ENCODE measurements around the gene ZNF778.

Gene ZNF778

GRCh38 chr16:89210904-89211515 lies 6.5 kb upstream of the ZNF778 start:
- H3K4me1 Mint-ChIP-seq (ENCODE audit: low read depth): peaks cover 7% of the 10 kb centered on the region
- H3K36me3 Mint-ChIP-seq (ENCODE audit: low read depth): no peaks in the 10 kb centered on the region
- H3K27ac Mint-ChIP-seq: no peak overlapping the region
- no peak overlapping the region for H3K4me3 Mint-ChIP-seq
- H3K9me3 Mint-ChIP-seq: no peaks in the 10 kb centered on the region
- H3K27me3 Mint-ChIP-seq: peaks cover 16% of the 10 kb centered on the region

- Mint-ChIP-seq H3K36me3 (ENCODE audit: low read depth) (peaks cover 3% of the 10 kb centered on the region), H3K27ac (peak overlapping the region; percentile 85), H3K9me3 (no peaks in the 10 kb centered on the region), H3K27me3 (no peaks in the 10 kb centered on the region), H3K4me1 (ENCODE audit: low read depth) (peaks cover 22% of the 10 kb centered on the region), H3K4me3 (peak overlapping the region; percentile 82)
These were observed 977 bp upstream of the ZNF778 start for GRCh38 chr16:89216315-89217137.

GRCh38 chr16:89217138-89217387 lies 440 bp upstream of the ZNF778 start:
- Mint-ChIP-seq H3K4me3 (peak overlapping the region; percentile 82), H3K36me3 (ENCODE audit: low read depth) (peaks cover 8% of the 10 kb centered on the region), H3K9me3 (no peaks in the 10 kb centered on the region), H3K27ac (peak overlapping the region; percentile 85), H3K4me1 (ENCODE audit: low read depth) (peaks cover 22% of the 10 kb centered on the region), H3K27me3 (no peaks in the 10 kb centered on the region)

GRCh38 chr16:89219365-89219764 lies 1.9 kb downstream of the ZNF778 start:
- Mint-ChIP-seq H3K9me3 (no peaks in the 10 kb centered on the region), H3K4me1 (ENCODE audit: low read depth) (peaks cover 22% of the 10 kb centered on the region), H3K27ac (no peak overlapping the region), H3K4me3 (peak overlapping the region; percentile 66), H3K27me3 (no peaks in the 10 kb centered on the region), H3K36me3 (ENCODE audit: low read depth) (peaks cover 26% of the 10 kb centered on the region)

- no peaks in the 10 kb centered on the region for H3K27me3 Mint-ChIP-seq
- H3K9me3 Mint-ChIP-seq: peaks cover 7% of the 10 kb centered on the region
- no peak overlapping the region for H3K4me3 Mint-ChIP-seq
- peaks cover 49% of the 10 kb centered on the region for H3K36me3 Mint-ChIP-seq (ENCODE audit: low read depth)
- H3K27ac Mint-ChIP-seq: no peak overlapping the region
- H3K4me1 Mint-ChIP-seq (ENCODE audit: low read depth): peaks cover 11% of the 10 kb centered on the region
These were observed 4.1 kb downstream of the ZNF778 start for GRCh38 chr16:89221604-89222003.

GRCh38 chr16:89222931-89223330 lies 5.4 kb downstream of the ZNF778 start:
- H3K9me3 Mint-ChIP-seq: peaks cover 16% of the 10 kb centered on the region
- peaks cover 6% of the 10 kb centered on the region for H3K4me1 Mint-ChIP-seq (ENCODE audit: low read depth)
- no peak overlapping the region for H3K27ac Mint-ChIP-seq
- no peaks in the 10 kb centered on the region for H3K27me3 Mint-ChIP-seq
- H3K4me3 Mint-ChIP-seq: no peak overlapping the region
- H3K36me3 Mint-ChIP-seq (ENCODE audit: low read depth): peaks cover 62% of the 10 kb centered on the region

GRCh38 chr16:89224665-89225064 lies 7.2 kb downstream of the ZNF778 start:
- Mint-ChIP-seq H3K9me3 (peaks cover 26% of the 10 kb centered on the region), H3K27ac (no peak overlapping the region), H3K4me3 (no peak overlapping the region), H3K4me1 (ENCODE audit: low read depth) (no peaks in the 10 kb centered on the region), H3K36me3 (ENCODE audit: low read depth) (peaks cover 75% of the 10 kb centered on the region), H3K27me3 (no peaks in the 10 kb centered on the region)

- Mint-ChIP-seq H3K9me3 (peaks cover 26% of the 10 kb centered on the region), H3K27ac (no peak overlapping the region), H3K36me3 (ENCODE audit: low read depth) (peaks cover 75% of the 10 kb centered on the region), H3K27me3 (no peaks in the 10 kb centered on the region), H3K4me1 (ENCODE audit: low read depth) (peaks cover 4% of the 10 kb centered on the region), H3K4me3 (no peak overlapping the region)
These were observed 12.8 kb downstream of the ZNF778 start for GRCh38 chr16:89230255-89230654.

- peaks cover 15% of the 10 kb centered on the region for H3K9me3 Mint-ChIP-seq
- peaks cover 56% of the 10 kb centered on the region for H3K36me3 Mint-ChIP-seq (ENCODE audit: low read depth)
- H3K4me3 Mint-ChIP-seq: no peak overlapping the region
- peaks cover 4% of the 10 kb centered on the region for H3K4me1 Mint-ChIP-seq (ENCODE audit: low read depth)
- H3K27me3 Mint-ChIP-seq: no peaks in the 10 kb centered on the region
- H3K27ac Mint-ChIP-seq: no peak overlapping the region
These were observed 14.6 kb downstream of the ZNF778 start for GRCh38 chr16:89232107-89232506.

DNA sequence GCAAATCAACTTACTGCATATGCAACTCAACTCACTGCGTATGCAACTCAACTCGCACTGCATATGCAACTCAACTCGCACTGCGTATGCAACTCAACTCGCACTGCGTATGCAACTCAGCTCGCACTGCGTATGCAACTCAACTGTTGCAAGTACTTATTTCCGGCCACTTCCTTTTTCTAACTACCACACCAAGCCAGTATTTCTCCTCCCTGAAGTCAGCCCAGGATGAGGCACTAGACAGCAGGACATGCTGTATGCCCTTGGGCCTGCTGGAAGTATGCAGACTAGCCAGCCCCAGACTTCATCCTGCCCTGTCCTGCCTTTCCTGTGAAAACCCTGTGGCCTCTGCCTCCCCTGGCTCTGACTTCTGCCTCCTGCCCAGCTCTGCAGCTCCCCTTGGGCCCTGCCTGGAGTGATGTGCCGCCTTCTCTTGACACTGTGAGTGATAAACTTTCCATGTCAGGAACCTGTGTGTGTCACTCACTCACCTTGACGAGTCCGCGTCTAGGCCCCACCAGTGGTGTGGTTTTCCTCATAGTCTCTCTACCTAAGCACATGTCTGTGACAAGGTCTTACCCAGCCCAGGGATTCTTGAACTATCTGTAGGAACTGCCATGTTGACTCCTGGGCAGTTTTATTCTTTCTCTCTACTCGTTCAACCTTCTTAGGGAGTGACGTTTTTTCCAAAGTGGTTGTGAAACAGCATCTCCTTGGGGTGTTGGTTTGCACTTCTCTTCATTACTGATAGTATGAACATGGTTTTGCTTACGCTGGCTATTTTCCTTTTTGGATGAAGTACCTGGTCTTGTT lies 16.4 kb downstream of the ZNF778 start:
- peaks cover 39% of the 10 kb centered on the region for H3K36me3 Mint-ChIP-seq (ENCODE audit: low read depth)
- peaks cover 4% of the 10 kb centered on the region for H3K4me1 Mint-ChIP-seq (ENCODE audit: low read depth)
- H3K27ac Mint-ChIP-seq: no peak overlapping the region
- H3K27me3 Mint-ChIP-seq: no peaks in the 10 kb centered on the region
- peaks cover under 1% of the 10 kb centered on the region for H3K9me3 Mint-ChIP-seq
- no peak overlapping the region for H3K4me3 Mint-ChIP-seq

GRCh38 chr16:89237733-89238132 lies 20.2 kb downstream of the ZNF778 start:
- no peaks in the 10 kb centered on the region for H3K9me3 Mint-ChIP-seq
- H3K36me3 Mint-ChIP-seq (ENCODE audit: low read depth): peaks cover 15% of the 10 kb centered on the region
- no peaks in the 10 kb centered on the region for H3K27me3 Mint-ChIP-seq
- no peak overlapping the region for H3K27ac Mint-ChIP-seq
- no peak overlapping the region for H3K4me3 Mint-ChIP-seq
- H3K4me1 Mint-ChIP-seq (ENCODE audit: low read depth): peaks cover 22% of the 10 kb centered on the region

DNA sequence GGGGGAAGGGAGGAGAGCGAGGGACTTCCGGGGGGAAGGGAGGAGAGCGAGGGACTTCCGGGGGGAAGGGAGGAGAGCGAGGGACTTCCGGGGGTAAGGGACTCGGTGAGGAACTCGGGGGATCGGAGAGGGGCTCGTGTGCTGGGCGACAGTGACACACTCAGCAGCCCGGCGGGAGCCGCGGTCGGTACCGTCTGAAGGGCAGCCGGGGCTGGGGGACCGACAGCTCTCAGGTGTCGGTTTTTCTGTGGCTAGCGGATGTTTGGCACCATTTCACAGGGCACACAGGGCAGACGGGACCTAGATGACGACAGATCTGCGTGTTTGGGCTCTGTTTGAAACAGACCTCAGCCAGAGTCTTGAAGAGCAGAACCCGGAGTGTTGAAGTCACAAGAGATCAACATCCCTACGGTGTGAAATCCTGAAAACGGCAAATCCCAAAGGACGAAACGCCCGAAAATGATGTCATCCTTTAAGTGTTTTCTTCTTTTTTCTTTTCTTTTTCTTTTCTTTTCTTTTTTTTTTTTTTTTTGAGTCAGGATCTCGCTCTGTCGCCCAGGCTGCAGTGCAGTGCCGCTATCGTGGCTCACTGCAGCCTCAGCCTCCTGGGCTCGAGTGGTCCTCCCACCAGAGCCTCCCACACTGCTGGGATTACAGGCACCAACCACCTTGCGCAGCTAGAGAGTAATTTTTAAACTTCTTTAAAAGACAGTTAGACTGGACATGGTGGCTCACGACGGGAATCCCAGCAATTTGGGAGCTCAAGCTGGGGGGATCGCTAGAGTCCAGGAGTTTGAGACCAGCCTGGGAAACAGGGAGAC lies 23.9 kb downstream of the ZNF778 start:
- no peaks in the 10 kb centered on the region for H3K9me3 Mint-ChIP-seq
- H3K27ac Mint-ChIP-seq: peak overlapping the region; percentile 100
- H3K4me1 Mint-ChIP-seq (ENCODE audit: low read depth): peaks cover 31% of the 10 kb centered on the region
- H3K27me3 Mint-ChIP-seq: no peaks in the 10 kb centered on the region
- peaks cover 3% of the 10 kb centered on the region for H3K36me3 Mint-ChIP-seq (ENCODE audit: low read depth)
- peak overlapping the region; percentile 99 for H3K4me3 Mint-ChIP-seq

DNA sequence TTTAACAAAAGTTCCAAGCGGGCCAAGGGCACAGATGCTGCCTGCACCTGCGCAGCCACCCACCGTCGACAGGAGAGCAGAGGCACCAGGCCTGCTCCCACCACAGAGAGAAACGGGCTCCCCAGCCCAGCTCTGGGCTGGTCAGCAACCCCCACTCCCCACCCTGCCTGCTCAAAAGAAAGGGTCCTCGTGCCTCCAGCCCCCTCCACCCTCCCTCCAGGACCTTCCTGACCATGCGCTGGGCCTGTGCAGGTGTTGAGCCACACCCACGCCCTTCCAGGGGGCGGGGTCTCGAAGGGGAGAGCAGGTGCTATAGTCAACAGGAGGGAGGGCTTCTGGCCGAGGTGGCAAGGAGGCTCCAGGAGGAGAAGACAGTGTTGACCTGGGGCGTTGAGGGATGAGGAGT lies 25.3 kb downstream of the ZNF778 start:
- H3K27ac Mint-ChIP-seq: no peak overlapping the region
- H3K36me3 Mint-ChIP-seq (ENCODE audit: low read depth): peaks cover 3% of the 10 kb centered on the region
- H3K4me3 Mint-ChIP-seq: no peak overlapping the region
- H3K4me1 Mint-ChIP-seq (ENCODE audit: low read depth): peaks cover 34% of the 10 kb centered on the region
- H3K27me3 Mint-ChIP-seq: no peaks in the 10 kb centered on the region
- H3K9me3 Mint-ChIP-seq: no peaks in the 10 kb centered on the region

GRCh38 chr16:89243664-89244063 lies 26.2 kb downstream of the ZNF778 start:
- Mint-ChIP-seq H3K27me3 (no peaks in the 10 kb centered on the region), H3K27ac (no peak overlapping the region), H3K36me3 (ENCODE audit: low read depth) (peaks cover 3% of the 10 kb centered on the region), H3K4me3 (no peak overlapping the region), H3K4me1 (ENCODE audit: low read depth) (peaks cover 34% of the 10 kb centered on the region), H3K9me3 (no peaks in the 10 kb centered on the region)

Data from stimulated activated naive CD8-positive, alpha-beta T cell treated with anti-CD3 and anti-CD28 coated beads, Interleukin-15, Interleukin-2, amounts not matched to agents 100 ng/mL and 50 ng/mL, for 24 hours (primary cell).